AG20443 (cell line): ENCODE results near the gene DYNLT3.

Experiments used
- DNase-seq: peaks from one replicate; pipeline ENCODE4 v3.0.0; 2012; ENCODE audit warnings: low spot score, mixed read lengths

DYNLT3 gene

GRCh38 chrX:37840931-37841330 lies 6.4 kb downstream of the DYNLT3 start:
- DNase-seq, result no peak

- DNase-seq, result no peak
Measured at GRCh38 chrX:37834937-37835336, 12.4 kb downstream of the DYNLT3 start.

GRCh38 chrX:37830371-37830770 lies 17.0 kb downstream of the DYNLT3 start:
- no peak for DNase-seq

GRCh38 chrX:37829721-37830120 lies 17.6 kb downstream of the DYNLT3 start:
- DNase-seq, result no peak

- DNase-seq, result peak; percentile 27
Measured at GRCh38 chrX:37825215-37825842, 22.0 kb downstream of the DYNLT3 start.

GRCh38 chrX:37824491-37825214 lies 22.7 kb downstream of the DYNLT3 start:
- no peak for DNase-seq

GRCh38 chrX:37820646-37821045 lies 26.7 kb downstream of the DYNLT3 start:
- DNase-seq, result no peak

- DNase-seq, result no peak
Measured at GRCh38 chrX:37818031-37818430, 29.3 kb downstream of the DYNLT3 start.

GRCh38 chrX:37817579-37817978 lies 29.8 kb downstream of the DYNLT3 start:
- no peak for DNase-seq

- DNase-seq, result no peak
Measured at GRCh38 chrX:37817176-37817575, 30.2 kb downstream of the DYNLT3 start.

GRCh38 chrX:37816766-37817165 lies 30.6 kb downstream of the DYNLT3 start:
- DNase-seq, result no peak

- DNase-seq, result no peak
Measured at GRCh38 chrX:37815366-37815765, 32.0 kb downstream of the DYNLT3 start.

- DNase-seq, result no peak
Measured at GRCh38 chrX:37813570-37813969, 33.8 kb downstream of the DYNLT3 start.

- DNase-seq, result no peak
Measured at GRCh38 chrX:37812110-37812509, 35.3 kb downstream of the DYNLT3 start.

GRCh38 chrX:37809970-37810369 lies 37.4 kb downstream of the DYNLT3 start:
- no peak for DNase-seq

- no peak for DNase-seq
Measured at GRCh38 chrX:37803057-37803456, 44.3 kb downstream of the DYNLT3 start.

- no peak for DNase-seq
Measured at GRCh38 chrX:37802028-37802427, 45.3 kb downstream of the DYNLT3 start.

GRCh38 chrX:37800717-37801116 lies 46.7 kb downstream of the DYNLT3 start:
- DNase-seq, result no peak

- DNase-seq, result no peak
Measured at GRCh38 chrX:37799936-37800335, 47.4 kb downstream of the DYNLT3 start.

GRCh38 chrX:37796805-37797204 lies 50.6 kb downstream of the DYNLT3 start:
- no peak for DNase-seq

- DNase-seq, result no peak
Measured at GRCh38 chrX:37796310-37796709, 51.1 kb downstream of the DYNLT3 start.
